Bladder microvascular endothelial cell (primary cell): ENCODE results near the gene PHTF1. TPM values are rescaled to one million over a fixed set of nuclear protein-coding genes. Genes with fewer than 3 reads are reported as not detected.

Experiments used
- total RNA-seq: library from RNA; depleted of rRNA; stranded (reverse); fragments of >200 nt; gene quantifications from 2 replicates; pipeline ENCODE4 v1.2.3, GENCODE V29; 2014

Gene PHTF1
- total RNA-seq, result 30.4 and 44.1 TPM in 2 replicates

DNA sequence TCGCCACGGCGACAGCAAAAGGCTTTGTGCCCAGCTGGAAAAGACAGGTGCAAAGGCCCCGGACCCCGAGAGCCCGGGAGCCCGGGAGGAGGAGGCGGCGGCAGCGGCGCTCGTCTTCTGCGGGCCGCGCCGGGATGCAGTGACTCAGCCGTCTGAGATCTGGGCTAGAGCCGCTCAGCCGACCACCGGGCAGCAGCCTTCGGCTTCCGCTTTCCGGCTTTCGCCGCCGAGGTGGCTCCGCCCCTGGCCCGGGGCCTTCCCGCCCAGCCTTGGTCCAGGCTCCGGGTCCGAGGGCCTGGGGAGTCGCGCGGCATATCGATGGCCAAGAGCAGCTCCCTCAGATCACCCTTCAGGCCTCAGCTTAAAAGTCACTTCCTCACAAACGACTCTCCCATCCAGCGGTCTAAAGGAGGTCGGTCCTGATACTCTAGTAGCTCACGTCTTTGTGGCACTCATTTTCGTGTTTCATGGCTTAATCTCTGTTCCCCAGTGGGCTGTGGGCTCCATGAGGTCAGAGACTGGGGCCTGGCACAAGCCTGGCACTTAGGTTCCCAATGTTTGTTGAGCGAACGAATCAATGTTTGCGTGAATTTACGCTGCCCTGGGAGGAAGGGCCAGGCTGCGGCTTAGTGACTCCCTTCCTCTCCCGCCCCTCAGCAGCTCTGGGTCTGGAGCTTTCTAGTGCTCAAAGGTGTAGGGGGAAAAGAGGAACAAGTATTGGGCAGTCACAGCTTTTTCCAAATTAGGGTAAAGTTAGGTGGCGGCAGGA lies at the start of gene PHTF1:
Gene PHTF1 (minus strand): TSS at position 154 of the 769 bp plus-strand sequence. CDS start 783 bp downstream, outside the sequence.

Other genes starting within 250 kb of the PHTF1 start
- 4.7 and 26.7 TPM in 2 replicates for gene RSBN1, start 53.0 kb upstream of the PHTF1 start, total RNA-seq
- gene PTPN22, start 112.2 kb upstream of the PHTF1 start, total RNA-seq, result 0.49 and 0.63 TPM in 2 replicates
- gene BCL2L15, start 128.1 kb upstream of the PHTF1 start, total RNA-seq, result under 0.01 and 0.25 TPM in 2 replicates
- 14.2 and 33.9 TPM in 2 replicates for gene AP4B1, start 145.3 kb upstream of the PHTF1 start, total RNA-seq
- gene DCLRE1B, start 145.8 kb upstream of the PHTF1 start, total RNA-seq, result 2.1 and 3.2 TPM in 2 replicates
- gene HIPK1, start 169.8 kb upstream of the PHTF1 start, total RNA-seq, result 16.2 and 47.5 TPM in 2 replicates
- 1.6 and 18.5 TPM in 2 replicates for gene OLFML3, start 220.0 kb upstream of the PHTF1 start, total RNA-seq